Suprapubic skin (tissue), 4 donors: Measurements from ENCODE around the gene BRAT1. TPM values are rescaled to one million over a fixed set of nuclear protein-coding genes. Genes with fewer than 3 reads are reported as not detected.

Experiments
- DNase-seq, 2 donors: peaks; one replicate each; pipeline ENCODE4 v3.0.0-alpha.2; 2019; ENCODE audit warnings: low spot score in 2 of 2
- H3K27ac ChIP-seq: fragments of 200-600 bp; sonication (generic); one replicate; pipeline ENCODE4 v1.5.1; 2019
- H3K27me3 ChIP-seq: fragments of 200-600 bp; sonication (generic); one replicate; pipeline ENCODE4 v1.5.1; 2019
- H3K36me3 ChIP-seq: fragments of 200-600 bp; sonication (generic); one replicate; pipeline ENCODE4 v1.5.1; 2019
- H3K4me1 ChIP-seq: fragments of 200-600 bp; sonication (generic); one replicate; pipeline ENCODE4 v1.5.1; 2019
- H3K4me3 ChIP-seq: fragments of 200-600 bp; sonication (generic); one replicate; pipeline ENCODE4 v1.5.1; 2019; ENCODE audit warnings: mild to moderate bottlenecking
- H3K9me3 ChIP-seq: fragments of 200-600 bp; sonication (generic); one replicate; pipeline ENCODE4 v1.5.1; 2019
- CTCF ChIP-seq, 2 donors: fragments of 200-600 bp in 1 of 2; fragments of 450-650 bp in 1 of 2; sonication (generic) in 1 of 2; IDR thresholded peaks; one replicate each; pipeline ENCODE4 v1.5.1; 2016 to 2019; ENCODE audit warnings: antibody characterized with exemption in 2 of 2, mild to moderate bottlenecking in 1 of 2, moderate library complexity in 1 of 2
- EP300 ChIP-seq: sonication (generic); formaldehyde crosslinking; IDR thresholded peaks from one replicate; pipeline ENCODE4 v1.6.1; 2017; ENCODE audit warnings: antibody characterized with exemption
- POLR2A ChIP-seq, 2 donors: fragments of 450-650 bp; IDR thresholded peaks; one replicate each; pipeline ENCODE4 v1.6.1; 2017; ENCODE audit warnings: antibody characterized with exemption in 2 of 2, mild to moderate bottlenecking in 2 of 2, moderate library complexity in 2 of 2
- POLR2AphosphoS5 ChIP-seq, 3 donors: sonication (generic); formaldehyde crosslinking; IDR thresholded peaks; one replicate each; pipeline ENCODE4 v1.6.1; 2017; ENCODE audit warnings: antibody characterized with exemption in 3 of 3
- WGBS: methylation state at CpG from one replicate; pipeline ENCODE4 v1.1.5; 2018; 5-methylcytosine and 5-hydroxymethylcytosine counted together
- total RNA-seq, 4 donors: library from RNA; depleted of rRNA; stranded (reverse); fragments of >200 nt; gene quantifications; one replicate each; pipeline ENCODE4 v1.1.0, GENCODE V29; 2016

The BRAT1 gene
- 10 to 100 TPM; 51.5 to 79.3 (median 63.3) TPM for total RNA-seq

- Histone ChIP-seq H3K27ac (peak within 1 kb of the TSS; percentile 98), H3K4me3 (peak within 1 kb of the TSS; percentile 88), H3K9me3 (no peaks in the 10 kb centered on the region), H3K4me1 (peaks cover 54% of the 10 kb centered on the region), H3K27me3 (no peaks in the 10 kb centered on the region), H3K36me3 (peaks cover 3% of the 10 kb centered on the region)
- TF ChIP-seq EP300 (no peak), POLR2A (IDR thresholded peaks at IDR 0.05) (peak in 1 of 2 donors; percentile 40), CTCF (IDR thresholded peaks at IDR 0.05) (peak in 1 of 2 donors; percentile 60), POLR2AphosphoS5 (IDR thresholded peaks at IDR 0.05) (peak in 1 of 3 donors; percentile 95)
- peak; percentile 99 to 100 for DNase-seq
- 0% methylated on average over 12 of the region's 79 CpGs for WGBS
These were observed at the start of gene BRAT1 for GRCh38 chr7:2555121-2556052. Gene BRAT1 (minus strand): TSS chr7:2555524. CDS start chr7:2554431, 1,093 bp downstream.

GRCh38 chr7:2604608-2605174, 49.4 kb upstream of the BRAT1 start:
- WGBS = 94% methylated on average over 29 of the region's 29 CpGs
- Histone ChIP-seq H3K27ac (no peak overlapping the region), H3K4me3 (no peak overlapping the region), H3K4me1 (peaks cover 24% of the 10 kb centered on the region), H3K9me3 (no peaks in the 10 kb centered on the region), H3K36me3 (peaks cover 13% of the 10 kb centered on the region), H3K27me3 (no peaks in the 10 kb centered on the region)
- TF ChIP-seq CTCF (IDR thresholded peaks at IDR 0.05) (no peak), EP300 (no peak), POLR2A (IDR thresholded peaks at IDR 0.05) (no peak), POLR2AphosphoS5 (IDR thresholded peaks at IDR 0.05) (no peak)
- DNase-seq = no peak

- Histone ChIP-seq H3K4me3 (no peak overlapping the region), H3K4me1 (peaks cover 24% of the 10 kb centered on the region), H3K27ac (no peak overlapping the region), H3K27me3 (no peaks in the 10 kb centered on the region), H3K9me3 (no peaks in the 10 kb centered on the region), H3K36me3 (peaks cover 24% of the 10 kb centered on the region)
- no peak for TF ChIP-seq EP300
- TF ChIP-seq POLR2A (IDR thresholded peaks at IDR 0.05) = no peak
- no peak for TF ChIP-seq CTCF (IDR thresholded peaks at IDR 0.05)
- WGBS = 88% methylated on average over 30 of the region's 35 CpGs
- DNase-seq = no peak
These were observed 48.0 kb upstream of the BRAT1 start for GRCh38 chr7:2603044-2603965.

GRCh38 chr7:2602406-2603043, 47.2 kb upstream of the BRAT1 start:
- H3K9me3 ChIP-seq = no peaks in the 10 kb centered on the region
- no peak overlapping the region for H3K4me3 ChIP-seq
- H3K36me3 ChIP-seq = peaks cover 32% of the 10 kb centered on the region
- WGBS = 86% methylated on average over 6 of the region's 19 CpGs
- no peak overlapping the region for H3K27ac ChIP-seq
- TF ChIP-seq CTCF (IDR thresholded peaks at IDR 0.05) (no peak), POLR2AphosphoS5 (IDR thresholded peaks at IDR 0.05) (no peak), EP300 (no peak)
- no peaks in the 10 kb centered on the region for H3K27me3 ChIP-seq
- peaks cover 17% of the 10 kb centered on the region for H3K4me1 ChIP-seq
- DNase-seq = no peak
